GM18520 (cell line): ENCODE measurements around the gene FNDC10.
"Not testable (repeated sequence)": the region's sequence is repeated elsewhere in the genome, so short reads cannot be mapped to it uniquely, and the experiment has no call there.

Experiments used
- ATAC-seq: cut with Tn5 transposase; IDR thresholded peaks from one replicate; pipeline ENCODE4 v1.9.1; 2021; ENCODE audit not compliant: unreplicated experiment

Gene FNDC10

GRCh38 chr1:1599935-1600860 is at the start of gene FNDC10:
TSS of gene FNDC10 (minus strand) at chr1:1600135. CDS start at chr1:1600015, 120 bp downstream.
- ATAC-seq = no peak

GRCh38 chr1:1648265-1648664 is 48.3 kb upstream of the FNDC10 start:
- ATAC-seq = not testable (repeated sequence)

DNA sequence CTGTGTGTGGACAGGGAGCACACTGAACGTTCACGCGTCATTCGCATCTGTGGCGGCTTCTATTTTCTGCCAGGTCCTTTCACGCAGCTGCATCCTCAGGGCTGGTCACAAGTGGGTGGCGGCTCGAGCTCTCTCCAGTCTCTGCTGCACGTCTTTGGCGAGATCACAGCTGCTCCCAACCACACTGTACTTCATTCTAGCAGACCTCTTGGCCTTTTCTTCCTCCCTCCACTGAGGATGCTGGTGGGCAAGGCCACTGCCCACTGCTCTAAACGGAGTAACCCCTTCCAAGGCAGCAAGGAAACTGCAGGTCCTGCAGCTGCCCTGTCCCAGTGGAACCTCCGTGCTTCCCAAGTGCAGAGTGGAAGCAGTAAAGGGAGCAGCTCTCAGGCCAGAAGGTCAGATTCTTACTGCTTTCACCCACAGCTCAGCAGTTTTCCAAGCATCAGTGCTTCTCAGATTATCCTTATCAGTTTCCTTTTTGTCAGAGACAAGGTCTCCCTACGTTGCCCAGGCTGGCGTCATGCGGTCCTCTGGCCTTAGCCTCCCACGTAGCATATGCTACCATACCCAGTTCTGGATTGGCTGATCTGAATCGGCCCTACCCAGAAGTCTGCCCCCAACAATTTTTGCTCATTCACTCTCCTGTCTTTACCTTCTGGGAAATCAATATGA is 47.8 kb upstream of the FNDC10 start:
- not testable (repeated sequence) for ATAC-seq

DNA sequence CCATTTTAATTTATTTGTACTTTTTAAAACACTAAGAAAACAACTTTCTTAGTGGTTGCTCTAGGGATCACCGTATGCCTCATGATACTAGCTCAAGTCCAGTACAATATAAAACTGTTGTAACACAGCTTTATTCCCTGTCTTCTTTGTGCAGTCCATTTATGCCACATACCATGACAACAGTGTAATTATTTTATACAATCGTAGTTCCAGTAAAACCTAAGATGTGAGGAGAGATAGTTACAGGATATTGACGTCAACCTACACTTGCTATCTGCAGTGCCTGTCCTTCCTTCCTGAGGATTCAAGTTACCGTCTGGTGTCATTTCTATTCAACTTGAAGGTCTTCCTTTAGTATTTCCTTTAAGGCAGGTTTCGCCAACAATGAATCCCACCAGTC is 46.4 kb upstream of the FNDC10 start:
- not testable (repeated sequence) for ATAC-seq

- not testable (repeated sequence) for ATAC-seq
These were observed 41.0 kb upstream of the FNDC10 start for GRCh38 chr1:1640711-1641461.

DNA sequence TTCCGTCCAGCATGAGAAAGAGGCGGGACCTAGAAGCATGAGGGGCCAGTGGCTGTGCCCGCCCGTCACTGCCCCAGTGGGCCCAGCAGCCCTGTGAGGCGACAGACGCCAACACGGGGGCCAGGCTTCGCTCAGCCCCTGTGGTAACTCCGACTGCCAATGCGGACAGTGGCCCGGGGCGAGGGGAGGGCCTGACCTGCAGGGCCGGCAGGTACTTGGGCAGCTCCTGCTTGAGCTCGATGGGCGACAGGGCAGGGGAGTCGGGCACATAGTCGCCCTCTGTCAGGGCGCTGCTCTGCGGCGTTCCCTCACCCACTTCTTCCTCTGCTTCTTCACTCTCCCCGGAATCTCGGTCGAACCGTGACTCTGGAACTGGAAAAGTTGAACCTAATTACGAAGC is 40.1 kb upstream of the FNDC10 start:
- ATAC-seq = not testable (repeated sequence)

- ATAC-seq = not testable (repeated sequence)
These were observed 39.4 kb upstream of the FNDC10 start for GRCh38 chr1:1639368-1639767.

DNA sequence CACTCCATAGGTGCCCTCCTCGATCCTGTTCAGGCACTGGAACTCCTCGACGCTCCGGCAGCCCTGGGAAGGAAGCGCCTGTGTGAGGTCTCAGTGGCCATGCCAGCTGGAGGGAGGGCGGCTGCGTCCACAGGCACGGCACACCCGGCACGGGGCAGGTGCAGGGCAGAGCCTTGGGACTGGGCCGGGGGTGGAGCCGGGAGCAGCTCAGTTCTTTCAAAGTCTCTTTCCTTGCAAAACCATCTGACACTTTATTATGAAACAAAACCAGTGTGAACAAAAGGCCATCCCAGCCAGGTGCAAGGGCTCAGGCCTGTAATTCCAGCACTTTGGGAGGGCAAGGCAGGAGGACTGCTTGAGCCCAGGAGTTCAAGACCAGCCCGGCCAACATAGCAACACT is 38.6 kb upstream of the FNDC10 start:
- ATAC-seq = not testable (repeated sequence)

DNA sequence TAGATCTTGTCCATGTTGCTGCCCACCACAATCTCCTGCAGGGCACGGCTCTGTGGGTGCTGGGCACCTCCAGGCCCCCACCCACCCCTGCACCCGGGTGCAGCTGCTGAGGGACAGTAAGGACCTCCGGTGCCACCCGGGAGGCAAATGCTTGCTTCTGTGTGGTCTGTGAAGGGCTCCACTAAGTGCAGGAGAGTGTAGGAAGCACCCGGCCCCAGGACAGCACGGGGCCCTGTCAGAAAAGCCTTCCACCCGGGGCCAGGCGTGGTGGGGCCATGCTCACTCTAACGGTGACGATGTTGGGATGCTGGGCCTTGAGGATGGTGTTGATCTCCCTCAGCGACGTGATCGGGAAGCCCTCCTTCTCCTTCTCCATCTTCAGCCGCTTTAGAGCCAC is 37.5 kb upstream of the FNDC10 start:
- not testable (repeated sequence) for ATAC-seq

DNA sequence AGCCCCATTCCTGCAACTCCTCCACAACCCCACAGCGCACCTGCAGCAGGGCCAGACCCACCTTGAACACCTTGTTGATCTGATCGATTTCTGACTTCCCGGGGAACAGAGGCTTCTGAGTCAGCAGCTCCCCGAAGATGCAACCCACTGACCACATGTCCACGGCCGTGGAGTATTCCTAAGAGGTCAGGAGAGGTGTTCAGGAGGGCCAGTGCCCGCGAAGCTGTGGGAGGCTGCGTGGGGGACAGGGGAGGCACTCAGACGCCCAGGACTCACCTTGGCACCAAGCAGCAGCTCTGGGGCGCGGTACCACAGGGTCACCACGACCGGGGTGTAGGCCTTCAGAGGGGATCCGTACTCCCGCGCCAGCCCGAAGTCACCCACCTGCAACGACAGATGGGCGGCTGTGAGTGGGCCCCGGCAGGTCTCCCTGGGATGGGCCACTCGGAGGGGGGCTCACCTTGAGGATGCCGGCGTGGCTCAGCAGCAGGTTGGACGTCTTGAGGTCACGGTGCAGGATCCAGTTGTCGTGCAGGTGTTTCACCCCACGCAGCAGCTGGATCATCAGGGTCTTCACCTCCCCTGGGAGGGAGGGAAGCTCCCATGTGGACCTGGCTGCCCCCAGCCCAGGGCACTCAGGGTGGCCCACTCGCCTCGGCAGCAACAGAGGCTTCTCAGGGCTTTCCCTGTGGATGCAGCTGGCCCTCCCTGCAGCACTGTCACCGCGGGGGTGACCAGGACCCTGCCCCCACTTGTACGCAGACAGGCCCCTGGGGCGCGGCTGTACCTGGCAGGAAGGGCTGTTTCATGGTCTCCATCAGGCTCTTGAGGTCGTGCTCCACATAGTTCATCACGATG is 36.9 kb upstream of the FNDC10 start:
- not testable (repeated sequence) for ATAC-seq

- not testable (repeated sequence) for ATAC-seq
These were observed 34.7 kb upstream of the FNDC10 start for GRCh38 chr1:1634613-1635012.

GRCh38 chr1:1633409-1633808 is 33.5 kb upstream of the FNDC10 start:
- not testable (repeated sequence) for ATAC-seq

DNA sequence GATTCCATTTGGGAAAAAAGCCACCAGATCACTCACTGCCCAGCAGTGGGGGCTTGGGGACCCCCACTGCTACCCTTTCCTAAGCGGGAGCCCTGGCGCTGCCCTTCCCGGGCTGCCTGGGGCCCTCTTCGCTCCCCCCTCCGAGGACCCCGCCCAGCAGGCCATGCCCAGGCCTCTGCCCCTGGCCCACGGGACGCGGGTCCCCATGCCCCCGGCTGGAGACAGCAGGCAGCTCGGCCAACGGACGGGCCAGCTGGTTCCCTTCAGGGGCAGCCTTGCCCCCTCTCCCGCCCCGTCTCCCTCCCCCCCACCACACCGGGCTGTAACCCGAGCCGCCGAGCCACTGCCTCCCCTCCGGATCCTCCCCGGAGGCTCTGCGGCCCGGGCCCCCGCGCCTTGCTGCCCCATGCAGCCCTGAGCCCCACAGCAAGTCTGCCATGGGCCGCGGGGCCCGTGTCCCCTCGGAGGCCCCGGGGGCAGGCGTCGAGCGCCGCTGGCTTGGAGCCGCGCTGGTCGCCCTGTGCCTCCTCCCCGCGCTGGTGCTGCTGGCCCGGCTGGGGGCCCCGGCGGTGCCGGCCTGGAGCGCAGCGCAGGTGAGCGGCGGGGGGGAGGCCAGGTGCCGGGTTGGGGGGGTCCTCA is 32.0 kb upstream of the FNDC10 start, which contains the start of gene MMP23B:
MMP23B (plus strand) TSS at position 392 of the 639 bp plus-strand sequence; CDS start at position 438, 46 bp downstream.
- ATAC-seq = no peak

GRCh38 chr1:1630965-1631781 is 31.2 kb upstream of the FNDC10 start:
- no peak for ATAC-seq

DNA sequence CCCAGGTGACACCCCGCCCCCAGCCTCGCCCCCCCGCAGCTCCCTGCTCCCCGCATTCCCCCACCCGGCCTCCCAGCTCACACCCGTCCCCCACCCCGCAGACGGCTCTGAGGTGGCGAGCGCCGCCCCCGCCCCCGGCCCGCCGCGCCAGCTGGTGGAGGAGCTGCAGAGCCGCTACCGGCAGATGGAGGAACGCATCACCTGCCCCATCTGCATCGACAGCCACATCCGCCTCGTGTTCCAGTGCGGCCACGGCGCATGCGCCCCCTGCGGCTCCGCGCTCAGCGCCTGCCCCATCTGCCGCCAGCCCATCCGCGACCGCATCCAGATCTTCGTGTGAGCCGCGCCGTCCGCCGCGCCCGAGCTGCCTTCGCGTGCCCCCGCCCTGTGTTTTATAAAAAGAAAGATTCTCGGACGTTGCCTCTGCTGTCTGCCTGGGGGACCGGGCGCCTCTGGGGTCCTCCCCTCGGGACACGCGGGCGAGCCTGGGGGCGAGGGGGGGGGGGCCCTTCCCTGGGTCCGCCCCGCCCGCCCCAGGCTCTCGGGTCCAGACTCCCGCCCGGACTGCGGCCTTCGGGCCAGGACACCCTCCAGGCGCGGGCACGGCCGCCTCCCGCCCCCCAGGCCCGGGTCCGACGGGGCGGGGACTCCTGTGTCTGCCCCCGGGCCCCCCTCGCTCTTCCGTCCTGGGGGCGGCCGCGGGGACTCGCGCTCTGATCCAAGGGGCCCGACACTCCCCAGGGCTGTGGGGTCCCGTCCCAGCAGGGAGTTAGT is 30.4 kb upstream of the FNDC10 start:
- ATAC-seq = peak; percentile 63

GRCh38 chr1:1629430-1630190 is 29.7 kb upstream of the FNDC10 start:
- ATAC-seq = no peak

GRCh38 chr1:1628754-1629429 is 29.0 kb upstream of the FNDC10 start:
- no peak for ATAC-seq
